ENCODE measurements around the gene WIPI1. TPM values are rescaled to one million over a fixed set of nuclear protein-coding genes. Genes with fewer than 3 reads are reported as not detected.
A peak's percentile ranks its signal among the peaks of the same experiment; 100 is the strongest.

The WIPI1 gene
- total RNA-seq, 8 experiments from 2014 or later, result 11.7 to 82.8 (median 39.1) TPM

GRCh38 chr17:68480885-68481284 lies 23.6 kb upstream of the WIPI1 start:
- no peak overlapping the region for H3K27ac ChIP-seq
- peaks cover 0 to 8% of the 10 kb centered on the region in 2 donors for H3K4me1 ChIP-seq (replicated peaks in 1 of 2)
- in situ Hi-C loops (cut with MboI; ENCODE audit: low pct_unique_long_range_greater_than_20kb in 2 of 9, low sequenced_read_pairs in 9 of 9, unreplicated experiment in 9 of 9), result no loop called here
- WGBS, 10 experiments, result 44 to 100% (median 82%) methylated on average over 1 to 4 of the region's 4 CpGs; no CpG with 5 or more reads in 1 of the 10 experiments
- no peak for ATAC-seq (replicated peaks in 6 of 8)
- no peak overlapping the region for H3K4me3 ChIP-seq

DNA sequence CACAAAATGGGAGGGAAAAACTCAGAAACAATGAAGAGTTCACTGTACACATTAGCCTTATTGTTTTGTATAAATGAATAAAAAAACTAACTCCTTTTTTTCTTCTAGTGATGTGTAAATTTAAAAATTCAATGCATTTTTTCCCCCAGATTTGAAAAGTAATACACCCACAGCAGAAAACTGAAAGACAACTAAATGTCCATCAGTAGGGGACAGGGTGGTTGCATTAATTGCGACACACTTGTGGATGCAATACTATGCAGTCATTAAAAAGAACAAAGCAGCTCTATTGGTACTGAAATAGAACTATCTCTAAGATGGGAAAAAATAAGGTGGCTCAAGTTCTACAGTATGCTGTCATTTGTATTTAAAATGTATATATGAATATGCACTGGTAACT lies 13.7 kb upstream of the WIPI1 start:
- H3K27ac ChIP-seq, result no peak overlapping the region
- ATAC-seq (replicated peaks in 6 of 8), result no peak
- H3K4me3 ChIP-seq, result no peak overlapping the region
- WGBS, 10 experiments, result 80 to 100% (median 100%) methylated on average over 1 of the region's 1 CpG; no CpG with 5 or more reads in 6 of the 10 experiments
- in situ Hi-C loops (cut with MboI; ENCODE audit: low pct_unique_long_range_greater_than_20kb in 2 of 9, low sequenced_read_pairs in 9 of 9, unreplicated experiment in 9 of 9), result loop anchor here in 4 of 9 experiments (25.0 kb wide), 3 partner anchors 209 to 309 kb away; no protein-coding TSS in a partner anchor
- H3K4me1 ChIP-seq (replicated peaks in 1 of 2), result no peaks in the 10 kb centered on the region

GRCh38 chr17:68468788-68469187 lies 11.5 kb upstream of the WIPI1 start:
- in situ Hi-C loops (cut with MboI; ENCODE audit: low pct_unique_long_range_greater_than_20kb in 2 of 9, low sequenced_read_pairs in 9 of 9, unreplicated experiment in 9 of 9), result loop anchor here in 4 of 9 experiments (25.0 kb wide), 3 partner anchors 206 to 306 kb away; no protein-coding TSS in a partner anchor
- H3K4me1 ChIP-seq (replicated peaks in 1 of 2), result no peaks in the 10 kb centered on the region
- H3K4me3 ChIP-seq, result no peak overlapping the region
- H3K27ac ChIP-seq, result no peak overlapping the region
- WGBS, 10 experiments, result 43 to 100% (median 75%) methylated on average over 1 of the region's 1 CpG; no CpG with 5 or more reads in 3 of the 10 experiments
- ATAC-seq (replicated peaks in 6 of 8), result peak in 1 of 8 experiments; percentile 57

- in situ Hi-C loops (cut with MboI; ENCODE audit: low pct_unique_long_range_greater_than_20kb in 2 of 9, low sequenced_read_pairs in 9 of 9, unreplicated experiment in 9 of 9), result loop anchor here in 4 of 9 experiments (25.0 kb wide), 3 partner anchors 206 to 306 kb away; no protein-coding TSS in a partner anchor
- ATAC-seq (replicated peaks in 6 of 8), result no peak
- no peak overlapping the region for H3K27ac ChIP-seq
Observed at GRCh38 chr17:68468334-68468733, 11.0 kb upstream of the WIPI1 start.

DNA sequence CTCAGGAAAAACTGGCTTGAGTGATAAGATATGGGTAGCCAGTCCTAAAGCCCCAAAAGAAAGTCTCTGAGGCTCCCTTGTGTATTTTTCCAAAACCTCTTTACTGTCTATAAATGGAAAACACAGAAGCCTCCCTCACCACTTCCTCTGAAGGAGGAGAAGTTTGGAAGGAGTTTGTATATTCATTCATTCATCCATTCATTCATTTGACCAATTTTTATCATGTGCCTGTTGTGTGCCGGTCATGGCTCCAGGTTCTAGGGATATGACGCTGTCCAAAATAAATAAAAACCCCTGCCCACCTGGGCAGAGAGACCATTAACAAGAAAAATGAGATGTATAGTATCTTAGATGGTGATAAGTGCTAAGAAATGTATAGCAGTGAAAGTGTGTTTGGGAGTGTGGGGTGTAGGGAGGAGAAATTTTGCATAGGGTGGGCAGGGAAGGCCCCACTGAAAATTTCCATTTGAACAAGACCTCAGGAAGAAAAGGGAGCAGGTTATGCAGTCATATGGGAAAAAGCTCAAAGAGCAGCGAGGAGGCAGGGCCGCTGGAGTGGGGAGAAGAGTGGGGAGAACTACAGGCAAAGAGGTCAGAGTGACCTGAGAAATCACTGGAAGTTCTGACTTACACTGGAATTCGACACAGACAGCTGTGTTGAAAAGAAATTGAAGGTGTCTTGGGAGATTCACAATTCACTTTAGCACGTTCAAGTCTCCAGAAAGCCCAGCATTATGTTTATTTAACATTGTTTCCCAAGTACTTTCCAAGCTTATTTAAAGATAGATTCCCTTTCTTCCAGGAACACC lies 6.1 kb upstream of the WIPI1 start:
- 10 to 100% (median 44%) methylated on average over 2 to 5 of the region's 6 CpGs for WGBS, 10 experiments
- ATAC-seq (replicated peaks in 6 of 8), result no peak
- no peak overlapping the region for H3K4me3 ChIP-seq
- H3K4me1 ChIP-seq (replicated peaks in 1 of 2), result peaks cover 14 to 37% of the 10 kb centered on the region in 2 donors
- in situ Hi-C loops (cut with MboI; ENCODE audit: low pct_unique_long_range_greater_than_20kb in 2 of 9, low sequenced_read_pairs in 9 of 9, unreplicated experiment in 9 of 9), result loop anchor here in 4 of 9 experiments (25.0 kb wide), 3 partner anchors 201 to 301 kb away; no protein-coding TSS in a partner anchor
- H3K27ac ChIP-seq, result no peak overlapping the region

More at GRCh38 chr17:68468334-68468733, 11.0 kb upstream of the WIPI1 start:
- Histone ChIP-seq H3K4me3 (no peak overlapping the region), H3K4me1 (replicated peaks in 1 of 2) (peaks cover 0 to under 1% of the 10 kb centered on the region in 2 donors)
- 28 to 100% (median 62%) methylated on average over 2 to 5 of the region's 5 CpGs for WGBS, 10 experiments

GRCh38 chr17:68462381-68463210 lies 5.3 kb upstream of the WIPI1 start:
- in situ Hi-C loops (cut with MboI; ENCODE audit: low pct_unique_long_range_greater_than_20kb in 2 of 9, low sequenced_read_pairs in 9 of 9, unreplicated experiment in 9 of 9), result loop anchor here in 4 of 9 experiments (25.0 kb wide), 3 partner anchors 200 to 300 kb away; no protein-coding TSS in a partner anchor
- WGBS, 10 experiments, result 10 to 82% (median 64%) methylated on average over 2 to 10 of the region's 15 CpGs
- Histone ChIP-seq H3K4me3 (no peak overlapping the region), H3K27ac (peak overlapping the region in 1 of 2 donors; percentile 90), H3K4me1 (replicated peaks in 1 of 2) (peaks cover 14 to 40% of the 10 kb centered on the region in 2 donors)
- ATAC-seq (replicated peaks in 6 of 8), result peak; percentile 73 to 90 (median 78)

DNA sequence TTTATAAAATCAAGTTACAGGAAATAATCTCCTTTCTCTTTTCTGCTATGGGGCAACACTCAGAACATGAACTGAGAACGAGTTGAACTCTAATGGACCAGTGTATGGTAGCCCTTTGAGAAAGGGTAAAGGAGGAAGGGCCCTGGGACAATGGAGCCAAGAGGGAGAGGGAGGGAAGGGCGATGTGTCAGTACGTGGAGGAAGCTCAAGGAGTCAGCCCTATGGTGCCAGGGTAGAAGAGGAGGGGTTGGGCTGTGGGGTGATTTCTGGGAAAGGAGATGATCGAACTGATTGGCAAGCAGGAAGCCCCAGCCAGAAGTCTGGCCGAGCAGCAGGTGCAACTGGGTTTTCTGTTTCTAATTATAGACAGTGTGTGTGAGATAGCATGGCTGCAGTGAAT lies 4.3 kb upstream of the WIPI1 start:
- Histone ChIP-seq H3K27ac (peak overlapping the region; percentile 2 to 90), H3K4me1 (replicated peaks in 1 of 2) (peaks cover 14 to 40% of the 10 kb centered on the region in 2 donors), H3K4me3 (no peak overlapping the region)
- WGBS, 10 experiments, result 14 to 54% (median 34%) methylated on average over 1 to 5 of the region's 5 CpGs; no CpG with 5 or more reads in 1 of the 10 experiments
- in situ Hi-C loops (cut with MboI; ENCODE audit: low pct_unique_long_range_greater_than_20kb in 2 of 9, low sequenced_read_pairs in 9 of 9, unreplicated experiment in 9 of 9), result loop anchor here in 4 of 9 experiments (25.0 kb wide), 3 partner anchors 199 to 301 kb away; no protein-coding TSS in a partner anchor
- no peak for ATAC-seq (replicated peaks in 6 of 8)

- WGBS, 10 experiments, result 57 to 100% (median 91%) methylated on average over 1 of the region's 1 CpG; no CpG with 5 or more reads in 3 of the 10 experiments
- Histone ChIP-seq H3K27ac (peak overlapping the region in 1 of 2 donors; percentile 90), H3K4me1 (replicated peaks in 1 of 2) (peaks cover 15 to 40% of the 10 kb centered on the region in 2 donors), H3K4me3 (no peak overlapping the region)
- in situ Hi-C loops (cut with MboI; ENCODE audit: low pct_unique_long_range_greater_than_20kb in 2 of 9, low sequenced_read_pairs in 9 of 9, unreplicated experiment in 9 of 9), result loop anchor here in 4 of 9 experiments (25.0 kb wide), 3 partner anchors 199 to 301 kb away; no protein-coding TSS in a partner anchor
- ATAC-seq (replicated peaks in 6 of 8), result no peak
Observed at GRCh38 chr17:68461122-68461539, 3.8 kb upstream of the WIPI1 start.

GRCh38 chr17:68460715-68461114 lies 3.4 kb upstream of the WIPI1 start:
- peak overlapping the region in 1 of 2 donors; percentile 90 for H3K27ac ChIP-seq
- H3K4me3 ChIP-seq, result no peak overlapping the region
- ATAC-seq (replicated peaks in 6 of 8), result no peak
- H3K4me1 ChIP-seq (replicated peaks in 1 of 2), result peaks cover 19 to 42% of the 10 kb centered on the region in 2 donors
- in situ Hi-C loops (cut with MboI; ENCODE audit: low pct_unique_long_range_greater_than_20kb in 2 of 9, low sequenced_read_pairs in 9 of 9, unreplicated experiment in 9 of 9), result loop anchor here in 4 of 9 experiments (25.0 kb wide), 3 partner anchors 198 to 302 kb away; no protein-coding TSS in a partner anchor

- Histone ChIP-seq H3K4me3 (no peak overlapping the region), H3K4me1 (replicated peaks in 1 of 2) (peaks cover 23 to 44% of the 10 kb centered on the region in 2 donors), H3K27ac (peak overlapping the region in 1 of 2 donors; percentile 90)
- in situ Hi-C loops (cut with MboI; ENCODE audit: low pct_unique_long_range_greater_than_20kb in 2 of 9, low sequenced_read_pairs in 9 of 9, unreplicated experiment in 9 of 9), result loop anchor here in 4 of 9 experiments (25.0 kb wide), 3 partner anchors 198 to 302 kb away; no protein-coding TSS in a partner anchor
- 35 to 100% (median 91%) methylated on average over 1 to 2 of the region's 2 CpGs; no CpG with 5 or more reads in 2 of the 10 experiments for WGBS, 10 experiments
- no peak for ATAC-seq (replicated peaks in 6 of 8)
Observed at GRCh38 chr17:68460146-68460545, 2.9 kb upstream of the WIPI1 start.

DNA sequence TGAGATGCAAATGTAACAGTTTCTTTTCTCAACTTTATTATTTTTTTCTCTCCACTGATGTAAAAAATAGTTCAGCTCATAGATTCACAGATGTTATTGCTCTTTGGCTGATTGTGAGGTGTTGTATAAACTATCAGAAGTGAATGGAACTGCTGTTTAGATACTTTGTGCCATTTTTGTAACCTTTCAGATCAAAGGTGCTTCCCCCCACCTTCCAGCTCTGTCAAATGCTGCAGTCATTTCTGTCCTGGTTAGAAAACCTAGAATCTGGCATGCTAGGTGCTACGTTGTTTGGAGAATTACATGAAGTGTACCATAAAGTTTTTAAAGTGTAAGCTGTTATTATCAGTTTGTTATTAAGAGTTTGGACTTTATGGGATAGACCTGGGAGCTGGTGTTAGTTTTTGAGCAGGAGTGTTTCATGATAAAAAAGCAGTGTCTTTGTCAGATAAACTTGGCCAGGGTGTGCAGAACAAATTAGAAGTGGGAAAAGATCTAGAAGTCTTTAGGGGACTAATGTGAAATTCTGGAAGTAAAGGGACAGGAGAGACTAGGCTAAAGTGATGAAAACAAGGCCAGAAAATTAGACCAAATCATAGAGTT lies 1.8 kb upstream of the WIPI1 start:
- H3K27ac ChIP-seq, result no peak overlapping the region
- H3K4me3 ChIP-seq, result no peak overlapping the region
- H3K4me1 ChIP-seq (replicated peaks in 1 of 2), result peaks cover 23 to 44% of the 10 kb centered on the region in 2 donors
- in situ Hi-C loops (cut with MboI; ENCODE audit: low pct_unique_long_range_greater_than_20kb in 2 of 9, low sequenced_read_pairs in 9 of 9, unreplicated experiment in 9 of 9), result loop anchor here in 4 of 9 experiments (25.0 kb wide), 3 partner anchors 197 to 303 kb away; no protein-coding TSS in a partner anchor
- WGBS, 10 experiments, result 0 to 64% (median 38%) methylated on average over 1 of the region's 1 CpG; no CpG with 5 or more reads in 1 of the 10 experiments
- no peak for ATAC-seq (replicated peaks in 6 of 8)

All from motor neuron (in vitro differentiated cells).